ENCODE data around the gene TYMP. TPM values are rescaled to one million over a fixed set of nuclear protein-coding genes. Genes with fewer than 3 reads are reported as not detected.

Gene TYMP
- total and polyA plus RNA-seq, 2 of the 4 experiments (the other 2 are of a cell fraction) = 0.18 to 0.74 TPM

DNA sequence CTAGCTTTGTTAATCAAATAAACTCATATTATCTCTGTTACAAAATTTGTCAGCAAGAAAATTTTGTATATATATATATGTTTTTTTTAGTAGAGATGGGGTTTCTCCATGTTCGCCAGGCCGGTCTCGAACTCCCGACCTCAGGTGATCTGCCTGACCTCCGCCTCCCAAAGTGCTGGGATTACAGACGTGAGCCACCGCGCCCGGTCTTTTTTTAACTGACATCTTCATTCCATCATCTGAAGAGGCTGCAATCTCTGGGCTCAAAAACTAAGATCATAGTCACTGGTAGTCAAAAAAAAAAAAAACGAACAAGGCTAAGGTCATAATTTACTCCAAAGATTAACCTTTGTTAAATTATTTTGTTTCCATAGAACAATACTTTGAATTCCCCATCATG is 10.6 kb upstream of the TYMP start:
- Histone ChIP-seq H3K56ac (ENCODE audit: extremely low read depth, insufficient read depth, low read length) (no peak overlapping the region), H2BK15ac (ENCODE audit: low read depth, low read length) (0 out of 3 replicates have a peak overlapping the region, but pooled peaks have one; percentile 70), H2BK120ac (ENCODE audit: low read depth, low read length) (no peak overlapping the region; the same call in 1 of the 2 replicates), H3K36me3 (ENCODE audit: control insufficient read depth, insufficient read depth, low read length) (no peaks in the 10 kb centered on the region), H3K4me1 (ENCODE audit: control insufficient read depth, insufficient read depth, low read length) (peaks cover 12% of the 10 kb centered on the region), H3K4ac (ENCODE audit: low read depth, low read length) (no peak overlapping the region), H4K91ac (ENCODE audit: insufficient read depth, low read depth, low read length) (no peak overlapping the region), H3K18ac (ENCODE audit: low read depth, low read length) (no peak overlapping the region; the same call in 1 of the 2 replicates), H3K4me2 (ENCODE audit: low read depth, low read length) (no peak overlapping the region), H2AK5ac (ENCODE audit: low read depth, low read length) (no peak overlapping the region), H3K27ac (ENCODE audit: insufficient read depth, low read length) (no peak overlapping the region), H2AFZ (replicated peaks; ENCODE audit: low read length, poor library complexity) (no peak overlapping the region), H3K79me1 (ENCODE audit: low read depth in 1 of 2, low read length in 2 of 2) (no peaks in the 10 kb centered on the region), H3K4me3 (ENCODE audit: insufficient read depth, low read depth, low read length) (no peak overlapping the region), H4K8ac (ENCODE audit: low read depth in 2 of 2, low read length in 2 of 2) (no peak overlapping the region), H3K9ac (ENCODE audit: low read depth, low read length) (no peak overlapping the region), H3K27me3 (ENCODE audit: control insufficient read depth, insufficient read depth, low read length) (peaks cover 9% of the 10 kb centered on the region), H4K20me1 (ENCODE audit: insufficient read depth, low read length) (no peaks in the 10 kb centered on the region), H3K23ac (ENCODE audit: low read depth, low read length) (no peak overlapping the region), H2AK9ac (replicated peaks; ENCODE audit: low read depth, low read length, poor library complexity) (no peak overlapping the region), H4K5ac (ENCODE audit: low read depth, low read length) (no peak overlapping the region), H2BK20ac (ENCODE audit: low read depth, low read length) (no peak overlapping the region), H3K14ac (replicated peaks; ENCODE audit: low read depth, low read length) (no peak overlapping the region), H2BK5ac (ENCODE audit: low read depth, low read length, poor library complexity, severe bottlenecking) (no peak overlapping the region), H3K9me3 (ENCODE audit: control insufficient read depth, insufficient read depth, low read length) (no peaks in the 10 kb centered on the region), H3K9me1 (ENCODE audit: insufficient read depth, low read length) (peaks cover 7% of the 10 kb centered on the region)
- no CpG with 5 or more reads among the region's 10 CpGs for WGBS, 2 experiments (ENCODE audit: extremely low coverage in 2 of 2, insufficient read length in 1 of 2)
- no peak for DNase-seq
- no TSS peak for BruUV-seq (replicated peaks)
- dilution Hi-C loops (cut with HindIII; ENCODE audit: low sequenced_read_pairs, unreplicated experiment) = no loop called here
- CTCF ChIA-PET = interaction anchor here (0.6 to 0.9 kb wide), 3 partner anchors 37 to 47 kb away, joined by 3 to 6 read pairs (median 4); no protein-coding TSS in a partner anchor
- intact Hi-C loops (cut with micrococcal nuclease) = no loop called here
- POLR2A ChIA-PET (ENCODE audit: unreplicated experiment) = interaction anchor here (0.7 kb wide), 1 partner anchor 16 kb away, joined by 9 read pairs; no protein-coding TSS in a partner anchor
- TF ChIP-seq CEBPB (IDR thresholded peaks at IDR 0.05; ENCODE audit: low read depth, low read length) (no peak), FOS (IDR thresholded peaks at IDR 0.05; ENCODE audit: low read depth, low read length) (no peak), RAD21 (IDR thresholded peaks at IDR 0.05; ENCODE audit: low read length) (no peak), RCOR1 (IDR thresholded peaks at IDR 0.05; ENCODE audit: insufficient replicate concordance, low read length) (no peak), NFE2L2 (IDR thresholded peaks at IDR 0.05; ENCODE audit: low read depth, low read length) (no peak)
- in situ Hi-C loops (cut with MboI; ENCODE audit: low sequenced_read_pairs) = no loop called here
- ATAC-seq (ENCODE audit: low read depth) = no peak
